Stimulated activated CD8-positive, alpha-beta memory T cell treated with anti-CD3 and anti-CD28 coated beads, Interleukin-15, amount 100 ng/mL, for 24 hours (primary cell): ENCODE data around the gene PNLIPRP1.

Experiments used
- DNase-seq: peaks from one replicate; pipeline ENCODE4 v3.0.0-alpha.2; 2020; ENCODE audit warnings: low read depth

The PNLIPRP1 gene

GRCh38 chr10:116631871-116632295 is 41.1 kb downstream of the PNLIPRP1 start:
- DNase-seq = no peak

GRCh38 chr10:116632596-116633215 is 41.9 kb downstream of the PNLIPRP1 start:
- DNase-seq = no peak

GRCh38 chr10:116633216-116633600 is 42.4 kb downstream of the PNLIPRP1 start:
- no peak for DNase-seq

GRCh38 chr10:116634126-116634975 is 43.6 kb downstream of the PNLIPRP1 start:
- no peak for DNase-seq

GRCh38 chr10:116636385-116636784 is 45.6 kb downstream of the PNLIPRP1 start:
- DNase-seq = no peak

GRCh38 chr10:116636976-116637375 is 46.2 kb downstream of the PNLIPRP1 start:
- DNase-seq = no peak

GRCh38 chr10:116637830-116638229 is 47.1 kb downstream of the PNLIPRP1 start:
- DNase-seq = no peak

GRCh38 chr10:116646502-116646901 is 55.7 kb downstream of the PNLIPRP1 start:
- no peak for DNase-seq

- DNase-seq = no peak
Measured at GRCh38 chr10:116648903-116649302, 58.1 kb downstream of the PNLIPRP1 start.

GRCh38 chr10:116653885-116654284 is 63.1 kb downstream of the PNLIPRP1 start:
- no peak for DNase-seq

GRCh38 chr10:116654816-116655215 is 64.1 kb downstream of the PNLIPRP1 start:
- DNase-seq = no peak

GRCh38 chr10:116655568-116655967 is 64.8 kb downstream of the PNLIPRP1 start:
- no peak for DNase-seq

- no peak for DNase-seq
Measured at GRCh38 chr10:116656044-116656443, 65.3 kb downstream of the PNLIPRP1 start.

GRCh38 chr10:116657863-116658551 is 67.2 kb downstream of the PNLIPRP1 start:
- no peak for DNase-seq
